ENCODE measurements around the gene ROBO4.
A peak's percentile ranks its signal among the peaks of the same experiment; 100 is the strongest.

Gene ROBO4

DNA sequence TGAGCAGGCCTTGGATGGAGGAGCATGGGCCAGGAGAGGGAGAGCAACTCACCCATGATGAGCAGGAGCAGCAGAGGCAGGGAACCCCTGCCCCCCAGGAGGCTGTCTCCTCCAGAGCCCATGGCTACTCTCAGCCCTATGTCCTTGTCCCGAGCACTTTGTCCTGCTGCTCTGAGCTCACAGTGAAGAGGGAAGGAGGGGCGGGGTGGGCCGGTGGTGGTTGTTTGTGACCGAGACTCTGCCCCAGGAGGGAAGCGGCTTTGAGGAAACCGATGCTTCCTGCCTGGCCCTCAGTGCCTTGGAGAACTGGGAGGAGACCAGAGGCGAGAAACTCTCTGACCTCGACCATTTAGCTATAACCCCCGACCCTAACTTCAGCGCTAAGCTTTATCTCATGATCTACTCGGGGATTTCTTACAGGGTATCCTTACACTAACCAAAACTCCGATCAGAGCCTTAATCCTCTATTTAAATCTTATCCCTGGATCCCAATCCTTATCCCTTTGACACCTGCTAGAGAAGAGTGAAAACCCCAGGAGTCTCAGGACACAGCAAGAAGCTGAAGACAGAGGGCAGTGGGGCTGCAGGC, at the start of gene ROBO4:
TSS of gene ROBO4 (minus strand) at position 192 of the 589 bp plus-strand sequence. CDS start at position 122, 70 bp downstream.
- DNase-seq (ENCODE audit: low spot score) = no peak

DNA sequence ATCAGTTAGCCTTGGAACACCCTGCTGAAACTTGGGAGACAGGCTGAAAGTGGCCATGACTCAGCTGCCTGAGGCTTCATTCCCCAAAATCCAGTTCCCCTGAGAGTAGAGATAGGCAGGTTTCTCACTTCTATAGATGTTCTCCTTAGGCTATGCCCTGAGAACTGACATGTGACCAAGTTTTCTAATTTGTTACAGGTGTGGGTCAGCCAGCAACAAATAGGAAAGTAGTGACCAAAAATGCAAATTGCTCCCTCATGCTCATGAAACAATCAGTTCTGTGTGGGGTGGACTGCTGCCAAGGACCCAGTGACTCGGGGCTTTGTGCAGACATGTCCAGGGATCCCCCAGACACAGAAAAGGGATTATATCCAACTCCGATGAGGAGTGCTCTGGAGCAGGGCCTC, 49.1 kb upstream of the ROBO4 start:
- no peak for DNase-seq (ENCODE audit: low spot score)

DNA sequence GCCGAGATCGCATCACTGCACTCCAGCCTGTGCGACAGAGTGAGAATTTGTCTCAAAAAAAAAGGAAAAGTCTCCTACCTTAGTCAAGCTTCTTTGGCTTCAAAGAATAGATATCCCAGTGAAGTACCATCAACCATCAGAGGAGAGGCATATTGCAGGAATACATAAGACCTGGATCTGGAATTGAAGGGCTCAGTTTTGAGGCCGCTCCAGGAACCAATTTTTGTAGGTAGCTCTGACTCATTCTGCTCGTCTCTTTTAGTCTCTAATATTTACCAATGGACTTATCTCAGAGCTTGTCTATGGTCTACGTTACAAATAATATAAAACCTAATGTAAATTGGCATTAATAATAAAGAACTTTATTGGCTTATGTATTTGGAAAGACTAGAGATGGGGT, 48.2 kb upstream of the ROBO4 start:
- no peak for DNase-seq (ENCODE audit: low spot score)

DNA sequence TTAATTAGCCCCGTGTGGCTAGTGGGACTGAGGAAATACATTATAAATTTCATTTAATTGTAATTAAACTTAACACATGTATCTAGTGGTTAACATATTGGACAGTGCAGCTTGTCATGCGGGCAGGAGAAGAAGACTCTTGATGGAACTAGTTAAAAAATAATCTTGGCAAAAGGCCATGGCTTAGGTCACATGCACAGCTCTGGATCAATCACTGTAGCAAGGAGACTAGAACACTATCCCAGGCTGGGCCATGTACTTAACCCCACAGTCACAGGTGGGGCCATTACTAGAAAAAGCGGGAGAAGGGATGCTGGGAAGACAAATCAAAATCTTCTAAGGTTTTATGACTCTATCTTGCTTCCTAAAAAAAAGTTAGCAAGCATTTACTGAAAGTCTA, 46.9 kb upstream of the ROBO4 start:
- no peak for DNase-seq (ENCODE audit: low spot score)

DNA sequence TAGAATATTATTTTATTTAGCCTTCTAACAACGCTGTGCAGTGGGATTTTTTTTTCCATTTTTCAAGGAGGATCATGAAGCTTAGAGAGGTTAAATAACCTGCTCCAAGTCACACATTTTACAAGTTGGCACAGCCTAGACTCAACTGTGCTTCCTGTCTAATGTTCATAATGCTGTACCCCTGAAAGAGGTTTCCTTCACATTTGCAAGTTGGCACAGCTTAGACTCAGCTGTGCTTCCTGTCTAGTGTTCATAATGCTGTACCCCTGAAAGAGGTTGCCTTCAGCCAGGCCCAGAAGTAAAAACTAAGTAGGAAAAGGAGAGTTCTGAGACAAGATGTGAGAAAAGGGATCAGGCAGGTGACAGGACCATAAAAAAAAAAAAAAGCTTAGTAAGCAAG, 46.1 kb upstream of the ROBO4 start:
- DNase-seq (ENCODE audit: low spot score) = no peak

DNA sequence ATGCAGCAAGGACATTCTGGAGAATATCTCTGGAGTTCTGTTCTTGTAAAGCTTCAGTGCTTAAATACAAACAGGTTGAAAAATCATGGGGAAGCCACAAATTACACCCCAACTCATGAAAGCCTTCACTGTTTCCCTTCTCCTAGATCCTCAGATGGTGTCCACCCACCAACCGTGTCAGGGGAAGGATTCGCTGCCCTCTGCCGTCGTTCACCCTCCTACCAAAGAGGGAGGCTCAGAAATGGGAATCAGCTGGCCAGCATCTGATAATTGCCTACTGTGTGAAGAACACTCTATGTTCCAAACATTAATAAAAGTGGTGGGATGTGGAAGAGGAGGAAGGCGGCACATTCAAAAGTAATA, 45.6 kb upstream of the ROBO4 start:
- DNase-seq (ENCODE audit: low spot score) = no peak

DNA sequence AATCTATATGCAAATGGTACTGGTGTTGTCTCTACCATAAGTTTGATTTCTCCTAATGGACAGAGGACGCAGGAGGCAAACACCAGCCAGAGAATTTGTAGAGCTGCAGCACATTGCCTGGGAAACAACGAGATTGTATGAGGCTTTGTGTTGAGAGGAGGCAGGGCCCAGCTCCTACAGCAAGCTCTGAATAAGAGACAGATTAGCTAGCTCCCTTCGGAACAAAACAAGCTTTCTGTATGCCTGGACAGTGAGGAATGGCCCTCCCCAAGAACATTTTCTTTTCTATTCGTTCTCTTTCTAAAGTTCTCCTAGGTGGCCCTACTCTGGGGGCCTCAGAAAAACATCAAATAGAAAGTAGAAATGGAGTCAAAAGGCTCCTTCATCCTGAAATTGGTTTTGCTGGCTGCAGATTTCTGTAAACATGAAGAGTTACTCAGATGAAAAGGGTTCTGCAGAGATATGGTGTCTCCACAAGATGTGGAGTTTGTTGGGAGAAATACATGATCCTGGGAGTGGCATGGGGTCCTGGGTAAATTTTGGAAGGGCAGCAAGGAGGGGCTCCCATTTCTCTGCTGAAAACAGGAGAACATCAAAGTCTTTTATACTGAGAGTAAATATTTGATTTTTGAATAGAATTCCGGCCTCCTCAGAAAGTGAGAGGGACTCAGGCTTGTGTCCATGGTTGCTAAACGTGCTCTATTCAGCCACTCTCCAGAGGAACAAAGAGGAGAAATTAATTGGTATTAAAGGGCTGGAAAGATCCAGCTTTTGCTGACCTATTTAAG, 45.0 kb upstream of the ROBO4 start:
- no peak for DNase-seq (ENCODE audit: low spot score)

DNA sequence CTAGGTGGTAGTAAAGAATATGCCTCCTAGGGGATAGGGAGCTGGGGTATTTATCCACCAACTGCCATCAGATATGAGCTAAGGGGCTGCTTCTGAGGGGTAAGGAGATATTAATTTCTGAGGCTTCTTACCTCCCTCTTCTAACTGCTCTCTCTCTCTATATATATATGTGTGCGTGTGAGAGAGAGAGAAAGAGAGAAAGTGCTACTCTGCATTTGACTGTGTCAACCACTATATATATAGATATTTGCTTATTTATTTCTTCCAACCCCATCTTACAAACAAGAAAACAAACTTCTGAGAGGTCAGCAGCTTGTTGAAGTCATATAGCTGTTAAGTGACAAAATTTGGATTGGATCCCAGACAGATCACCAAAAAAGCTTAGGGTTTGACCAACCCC, 44.0 kb upstream of the ROBO4 start:
- DNase-seq (ENCODE audit: low spot score) = no peak

DNA sequence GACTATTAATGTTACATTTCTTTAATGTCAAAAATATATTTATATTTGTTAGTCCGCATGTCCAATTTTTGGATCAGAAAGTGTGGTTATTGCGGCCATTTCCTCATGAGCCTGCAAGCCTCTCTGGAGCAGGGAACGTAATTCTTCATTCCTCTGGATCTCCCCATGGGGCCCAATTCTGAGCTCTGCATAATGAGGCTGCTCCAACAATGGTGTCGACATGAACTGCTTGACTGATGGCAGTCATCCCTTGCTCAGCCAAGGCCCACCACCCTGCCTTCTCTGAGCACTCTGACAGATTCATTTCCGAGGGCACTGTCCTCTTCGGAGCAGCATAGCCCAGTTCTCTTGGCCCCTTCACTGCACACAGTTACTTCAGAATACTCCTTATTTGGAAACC, 41.3 kb upstream of the ROBO4 start:
- no peak for DNase-seq (ENCODE audit: low spot score)

DNA sequence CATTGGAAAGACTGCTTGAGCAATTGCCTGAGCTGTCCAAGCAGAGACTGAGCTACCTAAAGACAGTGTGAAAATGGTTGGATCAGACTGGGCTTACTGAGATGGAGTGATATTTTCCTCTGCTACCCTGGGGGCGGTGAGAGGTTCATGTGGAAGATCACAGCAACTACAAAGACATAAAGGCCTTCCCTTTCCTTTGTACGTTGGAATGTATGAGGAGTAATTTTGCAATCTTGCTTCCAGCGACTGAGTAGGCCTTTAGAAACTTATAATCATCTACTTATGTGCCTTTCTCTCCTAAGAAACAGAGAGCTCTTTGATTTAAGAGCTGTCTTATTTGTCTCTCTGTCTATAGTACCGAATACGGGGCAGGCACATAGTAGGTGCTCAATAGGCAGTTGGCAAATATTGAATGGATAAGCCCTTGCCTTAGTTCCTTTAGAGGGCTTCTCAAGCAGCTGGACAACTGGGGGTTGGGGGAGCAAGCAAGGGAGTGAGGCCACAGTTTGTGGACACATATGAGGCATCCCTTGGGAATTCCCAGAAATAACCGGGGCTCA, 40.6 kb upstream of the ROBO4 start:
- no peak for DNase-seq (ENCODE audit: low spot score)

DNA sequence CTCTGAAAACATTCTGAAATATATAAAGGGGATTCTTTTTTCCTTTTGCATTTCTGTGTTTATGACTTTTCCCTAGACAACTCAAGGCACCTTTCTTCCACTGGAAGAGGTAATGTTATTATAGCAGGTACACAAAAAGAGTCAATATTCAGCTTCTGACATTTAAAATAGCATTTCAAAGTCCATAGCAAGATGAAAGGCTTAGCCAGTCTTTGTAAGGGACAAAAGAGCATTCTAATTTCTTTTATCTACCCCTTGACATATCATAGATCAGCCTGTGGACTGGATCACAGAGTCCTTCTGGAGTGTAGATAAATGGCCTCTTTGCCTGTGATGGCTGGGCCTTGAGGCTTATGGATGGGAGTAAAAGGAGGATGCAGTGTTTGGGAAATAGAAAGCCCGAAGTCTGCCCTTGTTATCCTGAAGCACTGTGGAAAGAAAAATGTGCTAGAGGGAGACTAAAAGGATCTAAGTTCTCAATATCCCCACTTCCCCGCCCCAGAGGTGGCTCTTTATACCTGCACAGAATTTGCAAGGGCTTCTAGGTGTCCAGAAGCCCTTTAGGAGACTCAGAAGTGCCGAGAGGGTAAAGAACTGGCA, 39.8 kb upstream of the ROBO4 start:
- no peak for DNase-seq (ENCODE audit: low spot score)

DNA sequence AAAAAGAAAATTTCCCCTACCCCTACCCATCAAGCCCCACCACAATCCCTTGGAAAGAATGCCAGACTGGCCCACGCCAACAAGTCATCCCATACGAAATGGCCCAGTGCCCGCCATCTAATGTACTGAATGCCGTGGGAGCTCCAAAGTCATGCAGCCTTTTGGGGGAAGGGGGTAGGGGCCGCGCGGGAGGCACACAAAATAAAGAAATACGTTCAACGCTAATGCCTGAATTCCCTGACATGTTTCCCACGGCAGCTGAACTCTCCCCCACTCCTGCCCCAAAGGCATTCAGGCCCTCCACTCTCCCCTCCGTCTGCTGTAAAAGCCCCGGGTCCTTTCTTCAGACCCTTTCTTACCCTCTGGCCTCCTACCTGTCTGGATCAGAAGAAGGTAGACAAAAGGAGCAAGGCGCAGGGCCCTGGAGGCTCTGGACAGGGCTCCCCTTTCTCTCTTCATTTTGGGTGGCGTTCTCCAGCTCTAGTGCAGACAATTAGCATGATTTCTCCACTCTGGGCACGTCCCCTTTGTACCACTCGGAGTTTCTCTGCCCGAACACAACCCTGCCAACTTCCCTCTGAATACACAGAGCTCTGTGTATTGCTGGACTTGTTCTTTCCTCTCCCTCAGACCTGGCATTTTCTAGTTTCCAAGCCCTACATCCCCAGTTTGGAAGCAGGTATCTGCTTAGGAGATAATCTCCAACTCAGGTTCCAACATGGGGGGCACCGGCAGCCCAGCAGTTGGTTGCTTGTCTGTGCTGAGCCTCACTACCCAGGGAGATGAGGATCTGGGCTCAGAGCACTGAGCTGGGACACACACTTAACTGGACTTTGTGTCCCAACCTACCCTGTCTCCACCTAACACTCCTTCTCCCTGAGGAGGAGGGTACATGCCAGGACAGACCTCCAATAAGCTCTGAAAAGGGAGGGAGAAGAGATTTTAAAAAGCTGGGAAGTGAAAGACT, 38.2 kb upstream of the ROBO4 start, which contains the start of gene HEPACAM:
TSS of gene HEPACAM (minus strand) at position 500 of the 967 bp plus-strand sequence. CDS start at position 459, 41 bp downstream.
- DNase-seq (ENCODE audit: low spot score) = no peak

DNA sequence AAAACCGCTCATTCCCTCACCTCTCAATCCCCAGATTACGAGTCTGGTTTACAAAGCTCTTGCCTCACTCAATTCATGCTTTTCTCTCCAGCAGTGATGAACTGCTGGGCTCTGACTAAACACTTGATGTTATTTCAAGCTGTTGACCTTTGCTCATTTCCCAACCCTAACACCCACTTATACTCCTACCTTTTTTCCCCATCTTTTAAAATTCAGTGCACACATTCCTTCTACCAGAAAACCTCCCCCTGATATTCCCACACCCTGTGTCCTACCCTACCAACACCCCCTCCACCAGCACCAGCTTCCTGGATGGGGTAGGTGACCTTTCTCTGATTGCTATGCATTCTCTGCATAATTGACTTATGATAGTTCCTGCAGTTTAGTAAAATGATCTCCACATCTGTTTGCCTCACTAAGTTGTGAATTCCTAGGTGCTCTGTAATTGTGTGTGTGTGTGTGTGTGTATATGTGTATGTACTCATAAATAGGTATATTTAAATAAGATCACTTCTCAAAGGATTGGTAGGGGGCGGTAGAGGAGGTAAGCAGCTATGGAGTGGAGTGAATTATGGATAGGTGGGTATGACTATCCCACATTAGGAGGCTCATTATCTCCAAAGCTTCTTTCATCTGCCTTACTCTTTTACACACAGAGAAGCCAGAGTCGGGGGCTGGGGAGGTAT, 37.3 kb upstream of the ROBO4 start:
- no peak for DNase-seq (ENCODE audit: low spot score)

DNA sequence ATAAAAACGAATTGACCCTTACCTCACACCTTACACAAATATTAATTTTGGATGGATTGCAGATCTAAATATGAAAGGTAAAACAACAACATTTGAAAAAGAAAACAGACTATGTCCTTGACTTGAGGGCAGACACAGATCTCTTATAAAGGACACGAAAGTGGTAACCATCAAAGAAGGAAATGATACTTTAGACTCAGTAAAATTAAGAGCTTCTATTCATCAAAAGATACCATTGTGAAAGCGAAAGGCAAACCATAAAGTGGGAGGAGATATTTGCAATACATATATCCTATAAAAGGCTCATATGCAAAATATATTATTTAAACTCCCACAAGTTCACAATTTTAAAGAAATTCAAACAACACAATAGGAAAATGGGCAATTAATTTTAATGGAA, 33.1 kb upstream of the ROBO4 start:
- DNase-seq (ENCODE audit: low spot score) = no peak

DNA sequence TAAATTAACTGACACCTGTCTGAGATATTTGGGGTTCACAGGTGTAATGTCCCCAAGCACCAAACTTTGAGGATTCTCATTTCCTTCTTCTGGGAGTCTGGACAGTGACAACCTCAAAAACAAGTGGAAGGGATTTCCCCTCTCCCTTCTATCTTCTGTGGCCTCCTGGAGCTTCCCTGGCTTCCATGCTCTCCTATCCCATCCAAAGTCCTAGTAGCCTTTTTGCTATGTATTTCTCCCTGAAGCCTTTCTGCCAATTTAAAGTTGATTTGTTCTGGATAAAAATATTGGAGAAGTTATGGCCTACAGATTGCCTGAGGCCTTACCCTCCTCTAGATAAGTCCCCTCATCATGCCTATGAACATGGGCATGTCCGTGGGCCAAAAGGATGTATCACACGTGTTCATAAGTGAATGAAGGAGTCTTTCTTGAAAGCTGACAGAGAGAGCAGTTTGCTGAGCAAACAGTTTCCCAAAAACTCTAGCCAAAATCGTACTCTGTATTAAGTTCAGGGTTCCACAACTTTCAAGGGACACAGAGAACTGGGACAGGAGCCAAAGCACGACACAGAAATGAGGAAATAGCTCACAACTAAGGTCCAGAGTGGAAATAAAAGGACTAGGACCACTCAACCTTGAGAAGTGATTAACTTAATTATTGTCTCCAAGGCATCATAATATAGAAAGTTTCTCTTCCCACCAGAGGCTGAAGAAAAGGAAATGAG, 31.4 kb upstream of the ROBO4 start:
- no peak for DNase-seq (ENCODE audit: low spot score)

DNA sequence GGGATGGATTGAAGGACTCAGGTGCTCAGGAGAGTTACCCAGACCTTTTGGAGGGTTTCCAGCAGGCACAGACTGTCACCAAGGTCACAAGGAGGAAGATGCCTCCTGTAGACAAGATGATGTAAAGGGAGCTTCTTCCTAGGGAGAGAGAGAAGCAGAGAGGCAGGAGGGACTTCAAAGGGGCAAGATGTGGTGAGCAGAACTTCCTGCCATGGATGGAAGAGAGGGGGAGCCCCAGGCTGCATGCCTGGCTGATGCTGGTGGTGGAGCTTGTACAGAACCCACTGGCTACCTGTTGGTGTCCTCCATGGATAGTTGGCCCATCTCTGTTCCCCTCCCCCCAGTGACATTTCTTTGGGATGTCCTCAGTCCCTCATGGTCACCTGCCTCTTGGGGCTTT, 25.6 kb upstream of the ROBO4 start:
- no peak for DNase-seq (ENCODE audit: low spot score)

DNA sequence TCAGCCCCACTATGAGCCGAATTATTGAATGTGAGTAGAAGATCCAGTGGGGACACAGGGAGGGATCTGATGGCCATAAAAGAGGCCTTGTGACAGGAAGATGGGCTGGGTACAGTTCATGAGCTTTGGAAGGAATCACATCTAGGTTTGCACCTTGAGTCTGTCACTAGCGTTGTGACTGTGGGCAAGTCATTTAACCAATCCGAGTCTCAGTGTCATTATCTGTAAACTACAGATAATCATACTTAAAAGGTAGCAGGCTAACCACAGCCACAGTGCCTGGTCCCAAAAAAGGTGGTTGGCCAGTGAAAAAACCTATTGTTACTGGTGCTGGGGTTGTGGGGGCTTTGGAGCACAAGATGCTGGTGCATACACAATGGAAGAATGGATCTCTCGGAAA, 25.2 kb upstream of the ROBO4 start:
- no peak for DNase-seq (ENCODE audit: low spot score)

DNA sequence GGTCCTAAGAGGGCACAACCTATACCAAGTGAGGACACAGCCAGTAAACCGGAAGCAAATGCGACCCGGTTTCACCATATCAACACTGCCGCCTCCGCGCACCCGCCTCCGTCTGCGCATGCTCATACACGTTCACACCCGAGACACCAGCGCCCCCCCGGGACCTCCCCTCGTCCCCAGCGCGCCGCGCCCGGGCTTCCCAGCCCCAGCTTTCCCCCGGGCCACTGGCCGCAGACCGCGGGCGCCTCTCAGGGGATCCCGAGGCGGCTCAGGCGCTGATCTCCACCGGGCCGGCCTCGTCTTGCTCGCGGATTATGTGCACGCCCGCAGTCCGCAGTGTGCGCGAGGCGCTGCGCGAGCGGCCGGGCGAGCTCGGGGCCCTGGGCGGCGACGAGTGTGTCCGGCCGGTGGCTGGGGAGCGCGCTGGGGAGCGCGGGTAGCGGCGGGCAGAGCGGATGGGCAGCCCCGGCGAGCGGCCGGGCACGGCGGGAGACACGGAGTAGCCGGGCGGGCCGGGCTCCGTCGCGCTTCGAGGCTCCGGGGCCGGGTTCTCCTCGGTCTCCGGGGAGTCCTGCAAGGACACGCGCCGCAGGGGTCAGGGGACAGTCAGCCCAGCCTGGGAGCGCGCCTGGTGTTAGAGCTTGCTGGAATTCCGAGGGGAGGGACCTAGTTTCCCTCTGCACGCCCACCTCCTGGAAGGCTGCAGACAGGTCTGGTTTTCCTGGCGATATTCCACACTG, 23.4 kb upstream of the ROBO4 start:
- DNase-seq (ENCODE audit: low spot score) = peak; percentile 90

DNA sequence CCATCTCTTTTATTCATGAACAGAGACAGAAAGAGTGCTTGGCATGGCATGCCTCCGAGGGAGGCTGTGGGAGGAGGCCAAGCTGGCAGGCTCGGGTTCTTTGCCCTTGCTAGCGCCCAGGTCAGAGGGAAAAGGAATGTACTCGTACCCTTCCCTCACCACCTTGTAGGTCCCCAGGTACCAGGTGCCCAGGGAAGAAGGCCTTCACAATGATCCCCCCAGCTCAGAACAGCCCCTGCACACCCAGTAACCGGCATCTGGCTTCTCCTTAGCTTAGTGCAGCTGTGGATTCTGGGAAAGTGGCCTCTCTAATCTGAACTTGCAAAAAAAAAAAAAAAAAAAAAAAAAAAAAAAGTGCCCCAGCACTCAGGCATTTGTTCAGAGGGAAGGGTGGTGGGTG, 22.7 kb upstream of the ROBO4 start:
- no peak for DNase-seq (ENCODE audit: low spot score)

DNA sequence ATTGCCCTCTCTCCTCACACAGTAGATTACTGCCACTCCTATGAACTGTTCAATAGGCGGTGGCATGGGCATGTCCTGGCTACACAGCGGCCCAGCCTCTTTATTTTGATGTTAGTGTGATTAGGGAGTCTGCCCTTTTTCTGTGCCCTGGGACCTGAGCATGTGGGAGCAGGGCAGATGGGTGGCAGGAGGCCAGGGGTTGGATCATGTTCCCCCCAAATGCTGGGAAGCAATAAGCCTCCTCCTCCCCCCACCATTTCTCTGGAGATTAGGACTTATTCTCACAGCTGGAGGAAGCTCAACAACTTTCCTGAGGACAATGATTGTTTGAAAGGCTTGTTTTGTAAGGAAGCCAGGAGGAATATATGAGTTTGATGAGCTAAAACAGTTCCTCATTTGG, 22.2 kb upstream of the ROBO4 start:
- no peak for DNase-seq (ENCODE audit: low spot score)
